ENCODE data around the gene DOCK2.
"Not testable (repeated sequence)": the region's sequence is repeated elsewhere in the genome, so short reads cannot be mapped to it uniquely, and the experiment has no call there.

DOCK2 gene

GRCh38 chr5:169602535-169602934, 34.5 kb upstream of the DOCK2 start:
- no peak for DNase-seq (ENCODE audit: low read depth)
- TF ChIP-seq CTCF (IDR thresholded peaks at IDR 0.05; ENCODE audit: low read length, missing control alignments) = no peak

GRCh38 chr5:169606279-169606678, 30.8 kb upstream of the DOCK2 start:
- H3K4me3 ChIP-seq (replicated peaks; ENCODE audit: low read depth, low read length) = no peak overlapping the region
- DNase-seq (ENCODE audit: low read depth) = no peak
- TF ChIP-seq CTCF (IDR thresholded peaks at IDR 0.05; ENCODE audit: low read length, missing control alignments) = no peak

More at GRCh38 chr5:169602535-169602934, 34.5 kb upstream of the DOCK2 start:
- no peak overlapping the region for H3K4me3 ChIP-seq (replicated peaks; ENCODE audit: low read depth, low read length)

GRCh38 chr5:169607882-169608281, 29.2 kb upstream of the DOCK2 start:
- TF ChIP-seq CTCF (IDR thresholded peaks at IDR 0.05; ENCODE audit: low read length, missing control alignments) = no peak
- H3K4me3 ChIP-seq (replicated peaks; ENCODE audit: low read depth, low read length) = no peak overlapping the region
- no peak for DNase-seq (ENCODE audit: low read depth)

GRCh38 chr5:169609716-169610115, 27.4 kb upstream of the DOCK2 start:
- DNase-seq (ENCODE audit: low read depth) = peak; percentile 44
- H3K4me3 ChIP-seq (replicated peaks; ENCODE audit: low read depth, low read length) = no peak overlapping the region
- no peak for TF ChIP-seq CTCF (IDR thresholded peaks at IDR 0.05; ENCODE audit: low read length, missing control alignments)

- peak; percentile 18 for DNase-seq (ENCODE audit: low read depth)
- no peak for TF ChIP-seq CTCF (IDR thresholded peaks at IDR 0.05; ENCODE audit: low read length, missing control alignments)
- H3K4me3 ChIP-seq (replicated peaks; ENCODE audit: low read depth, low read length) = no peak overlapping the region
Measured at GRCh38 chr5:169610606-169611005, 26.5 kb upstream of the DOCK2 start.

GRCh38 chr5:169615561-169615960, 21.5 kb upstream of the DOCK2 start:
- TF ChIP-seq CTCF (IDR thresholded peaks at IDR 0.05; ENCODE audit: low read length, missing control alignments) = no peak
- no peak overlapping the region for H3K4me3 ChIP-seq (replicated peaks; ENCODE audit: low read depth, low read length)
- DNase-seq (ENCODE audit: low read depth) = no peak

- DNase-seq (ENCODE audit: low read depth); H3K4me3 ChIP-seq (replicated peaks; ENCODE audit: low read depth, low read length): not testable (repeated sequence)
Measured at GRCh38 chr5:169624307-169624706, 12.8 kb upstream of the DOCK2 start.
